Keratinocyte (primary cell): ENCODE results near the gene ABCA7. TPM values are rescaled to one million over a fixed set of nuclear protein-coding genes. Genes with fewer than 3 reads are reported as not detected.

ENCODE experiments used
- DNase-seq: peaks from one replicate; pipeline ENCODE4 v3.0.0-alpha.2; 2011; ENCODE audit warnings: low read depth, missing footprints, low spot score
- FAIRE-seq: peaks from 2 replicates; lab custom pipeline; 2011; peaks lifted over from hg19 to GRCh38; lab: Jason Lieb, UNC
- H2AFZ ChIP-seq: 2 replicates; pipeline ENCODE4 v1.6.0; 2012; ENCODE audit warnings: low read length, control low read depth, inconsistent platforms; ENCODE audit not compliant: control insufficient read depth
- H3K27ac ChIP-seq: 2 replicates; pipeline ENCODE4 v1.5.1; 2011; ENCODE audit warnings: low read length; ENCODE audit not compliant: control insufficient read depth, insufficient read depth
- H3K27me3 ChIP-seq: 3 replicates; pipeline ENCODE4 v1.6.0; 2011; ENCODE audit warnings: low read length; ENCODE audit not compliant: control insufficient read depth, insufficient read depth; ENCODE audit errors: extremely low read depth
- H3K36me3 ChIP-seq, 2 experiments: 2 replicates in 1 of 2; 3 replicates in 1 of 2; pipeline ENCODE4 v1.5.1; 2011; ENCODE audit warnings: low read length in 2 of 2, mild to moderate bottlenecking in 1 of 2; ENCODE audit not compliant: control insufficient read depth in 2 of 2, insufficient read depth in 2 of 2; ENCODE audit errors: extremely low read depth in 1 of 2
- H3K4me1 ChIP-seq: 3 replicates; pipeline ENCODE4 v1.5.1; 2011; ENCODE audit warnings: low read length; ENCODE audit not compliant: control insufficient read depth, insufficient read depth; ENCODE audit errors: extremely low read depth
- H3K4me2 ChIP-seq: 3 replicates; pipeline ENCODE4 v1.6.0; 2011; ENCODE audit warnings: low read depth, low read length; ENCODE audit not compliant: control insufficient read depth, insufficient read depth; ENCODE audit errors: extremely low read depth
- H3K4me3 ChIP-seq, 3 experiments: fragments of 200-600 bp in 1 of 3; sonication (generic) in 1 of 3; 2 replicates in 2 of 3; 3 replicates in 1 of 3; pipeline ENCODE4 v1.5.1; 2011 to 2016; ENCODE audit warnings: low read length in 3 of 3, mild to moderate bottlenecking in 3 of 3, control low read depth in 2 of 3, inconsistent platforms in 1 of 3, low read depth in 1 of 3, mixed read lengths in 1 of 3, mixed run types in 1 of 3, moderate library complexity in 1 of 3; ENCODE audit not compliant: control insufficient read depth in 2 of 3, insufficient read depth in 2 of 3; ENCODE audit errors: extremely low read depth in 1 of 3
- H3K79me2 ChIP-seq: 2 replicates; pipeline ENCODE4 v1.6.0; 2012; ENCODE audit warnings: low read length; ENCODE audit not compliant: control insufficient read depth, insufficient read depth
- H3K9ac ChIP-seq: 3 replicates; pipeline ENCODE4 v1.6.0; 2011; ENCODE audit warnings: low read length; ENCODE audit not compliant: control insufficient read depth, insufficient read depth; ENCODE audit errors: extremely low read depth
- H3K9me1 ChIP-seq: 3 replicates; pipeline ENCODE4 v1.6.0; 2011; ENCODE audit warnings: low read length; ENCODE audit not compliant: control insufficient read depth, insufficient read depth; ENCODE audit errors: extremely low read depth
- H3K9me3 ChIP-seq: 2 replicates; pipeline ENCODE4 v1.5.1; 2012; ENCODE audit warnings: low read depth, low read length; ENCODE audit not compliant: control insufficient read depth
- H4K20me1 ChIP-seq: 3 replicates; pipeline ENCODE4 v1.6.0; 2011; ENCODE audit warnings: low read length; ENCODE audit not compliant: control insufficient read depth, insufficient read depth; ENCODE audit errors: extremely low read depth
- CTCF ChIP-seq, 3 experiments: IDR thresholded peaks in 1 of 3; conservative IDR thresholded peaks in 1 of 3; optimal IDR thresholded peaks in 1 of 3; 2 replicates in 2 of 3; 3 replicates in 1 of 3; pipeline versions ENCODE3 to v1.5.1; 2011; ENCODE audit warnings: low read length in 3 of 3, mild to moderate bottlenecking in 3 of 3, moderate library complexity in 2 of 3, control low read depth in 1 of 3, inconsistent platforms in 1 of 3; ENCODE audit not compliant: insufficient read depth in 2 of 3; ENCODE audit errors: extremely low read depth in 1 of 3
- EZH2 ChIP-seq: IDR thresholded peaks from one replicate; pipeline ENCODE4 v1.6.1; 2012; ENCODE audit warnings: inconsistent platforms, mild to moderate bottlenecking, low read length, moderate library complexity
- dilution Hi-C: fragments of 300-500 bp; cut with MboI; formaldehyde crosslinking; loops from one replicate; pipeline ENCODE4 v1.7.0; 2020; ENCODE audit warnings: low sequenced_read_pairs; ENCODE audit not compliant: extremely low pct_ligation_motif_present
- polyA plus RNA-seq, 5 experiments: library from polyadenylated mRNA; depleted of rRNA in 3 of 5; stranded (reverse) in 3 of 5; stranded (forward) in 1 of 5; unstranded in 1 of 5; fragments of >200 nt; gene quantifications; 1 replicate in 1 of 5; 2 replicates in 3 of 5; 3 replicates in 1 of 5; pipeline versions ENCODE4 v1.2.1 to v1.2.3, GENCODE V29; 2011 to 2012; ENCODE audit warnings: missing spikeins in 2 of 5, low read depth in 1 of 5, low replicate concordance in 1 of 5

The ABCA7 gene
- polyA plus RNA-seq, 1 donor (not counting 4 experiments of a cell fraction or from before 2014, with no cell fraction given), result 7.4 TPM

- Histone ChIP-seq H3K27me3 (no peaks in the 10 kb centered on the region), H3K79me2 (no peaks in the 10 kb centered on the region), H3K36me3 (peaks cover 0 to 8% of the 10 kb centered on the region in 2 experiments), H3K4me2 (no peak overlapping the region), H3K9ac (no peak overlapping the region), H3K4me3 (no peak overlapping the region), H3K9me1 (no peaks in the 10 kb centered on the region), H3K27ac (no peak overlapping the region), H4K20me1 (no peaks in the 10 kb centered on the region), H2AFZ (no peak overlapping the region), H3K9me3 (no peaks in the 10 kb centered on the region), H3K4me1 (no peaks in the 10 kb centered on the region)
- TF ChIP-seq CTCF (optimal IDR thresholded peaks at IDR 0.05 in 1 of 3, IDR thresholded peaks at IDR 0.05 in 1 of 3, conservative IDR thresholded peaks at IDR 0.05 in 1 of 3; ENCODE audit: extremely low read depth in 1 of 3, insufficient read depth in 2 of 3, low read length in 3 of 3), result no peak
- no peak for TF ChIP-seq EZH2
- dilution Hi-C loops, result no loop called here
- DNase-seq (no peak), FAIRE-seq (no peak)
Measured at GRCh38 chr19:1049106-1049505, 9.2 kb downstream of the ABCA7 start.

- no peaks in the 10 kb centered on the region for H3K27me3 ChIP-seq
- H3K36me3 ChIP-seq, result peaks cover 0 to 11% of the 10 kb centered on the region in 2 experiments
- H3K4me1 ChIP-seq, result no peaks in the 10 kb centered on the region
- H3K79me2 ChIP-seq, result no peaks in the 10 kb centered on the region
- no peak overlapping the region for H3K4me3 ChIP-seq
- TF ChIP-seq CTCF (optimal IDR thresholded peaks at IDR 0.05 in 1 of 3, IDR thresholded peaks at IDR 0.05 in 1 of 3, conservative IDR thresholded peaks at IDR 0.05 in 1 of 3; ENCODE audit: extremely low read depth in 1 of 3, insufficient read depth in 2 of 3, low read length in 3 of 3) (no peak), EZH2 (no peak)
- no peaks in the 10 kb centered on the region for H3K9me3 ChIP-seq
- DNase-seq, result no peak
- H3K9ac ChIP-seq, result no peak overlapping the region
- H2AFZ ChIP-seq, result no peak overlapping the region
- H3K9me1 ChIP-seq, result no peaks in the 10 kb centered on the region
- no peak overlapping the region for H3K4me2 ChIP-seq
- dilution Hi-C loops, result no loop called here
- FAIRE-seq, result no peak
- H4K20me1 ChIP-seq, result no peaks in the 10 kb centered on the region
- no peak overlapping the region for H3K27ac ChIP-seq
Measured at GRCh38 chr19:1049800-1050199, 9.9 kb downstream of the ABCA7 start.
